ENCODE measurements around the gene RNF214. TPM values are rescaled to one million over a fixed set of nuclear protein-coding genes. Genes with fewer than 3 reads are reported as not detected.

Gene RNF214
- total RNA-seq, 1 experiment from 2014 or later = 37.8 TPM

- no peak for DNase-seq (ENCODE audit: low spot score)
- Histone ChIP-seq H3K9me3 (ENCODE audit: low read depth, low read length, poor library complexity, severe bottlenecking) (no peaks in the 10 kb centered on the region), H3K4me1 (ENCODE audit: insufficient read depth, low read length, poor library complexity, severe bottlenecking) (peaks cover 14% of the 10 kb centered on the region), H3K36me3 (ENCODE audit: insufficient read depth, low read length, poor library complexity, severe bottlenecking) (peaks cover 5% of the 10 kb centered on the region), H3K27ac (ENCODE audit: low read depth, low read length, poor library complexity, severe bottlenecking) (peak within 1 kb of the TSS; percentile 88), H3K27me3 (replicated peaks; ENCODE audit: insufficient read depth, low read depth, low read length, poor library complexity) (no peaks in the 10 kb centered on the region), H3K4me3 (ENCODE audit: low read depth, low read length, poor library complexity, severe bottlenecking) (peak within 1 kb of the TSS; percentile 99)
- POLR2A ChIA-PET (ENCODE audit: low non-redundant PET) = no interaction called here
- TF ChIP-seq, protein P1, sequence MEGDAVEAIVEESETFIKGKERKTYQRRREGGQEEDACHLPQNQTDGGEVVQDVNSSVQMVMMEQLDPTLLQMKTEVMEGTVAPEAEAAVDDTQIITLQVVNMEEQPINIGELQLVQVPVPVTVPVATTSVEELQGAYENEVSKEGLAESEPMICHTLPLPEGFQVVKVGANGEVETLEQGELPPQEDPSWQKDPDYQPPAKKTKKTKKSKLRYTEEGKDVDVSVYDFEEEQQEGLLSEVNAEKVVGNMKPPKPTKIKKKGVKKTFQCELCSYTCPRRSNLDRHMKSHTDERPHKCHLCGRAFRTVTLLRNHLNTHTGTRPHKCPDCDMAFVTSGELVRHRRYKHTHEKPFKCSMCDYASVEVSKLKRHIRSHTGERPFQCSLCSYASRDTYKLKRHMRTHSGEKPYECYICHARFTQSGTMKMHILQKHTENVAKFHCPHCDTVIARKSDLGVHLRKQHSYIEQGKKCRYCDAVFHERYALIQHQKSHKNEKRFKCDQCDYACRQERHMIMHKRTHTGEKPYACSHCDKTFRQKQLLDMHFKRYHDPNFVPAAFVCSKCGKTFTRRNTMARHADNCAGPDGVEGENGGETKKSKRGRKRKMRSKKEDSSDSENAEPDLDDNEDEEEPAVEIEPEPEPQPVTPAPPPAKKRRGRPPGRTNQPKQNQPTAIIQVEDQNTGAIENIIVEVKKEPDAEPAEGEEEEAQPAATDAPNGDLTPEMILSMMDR (conservative IDR thresholded peaks at IDR 0.05; ENCODE audit: low read depth, low read length) = no peak
- no peak for TF ChIP-seq EZH2 (IDR thresholded peaks at IDR 0.05; ENCODE audit: borderline replicate concordance, low read depth, low read length, poor library complexity, severe bottlenecking)
- BruUV-seq (replicated peaks) = no TSS peak
- CTCF ChIA-PET = interaction anchor here (0.6 to 1.5 kb wide), 3 partner anchors 10 to 484 kb away, joined by 3 to 8 read pairs (median 5); partner anchors contain the start of gene BACE1
- intact Hi-C loops (cut with micrococcal nuclease; ENCODE audit: unreplicated experiment) = loop anchor here (2.0 to 5.0 kb wide), 2 partner anchors 95 to 586 kb away; partner anchors contain the start of gene CEP164
Measured at GRCh38 chr11:117231842-117232091, 704 bp upstream of the RNF214 start, which contains the start of gene PCSK7. PCSK7 (minus strand) TSS chr11:117232073; CDS start chr11:117229844, 2,229 bp downstream.

DNA sequence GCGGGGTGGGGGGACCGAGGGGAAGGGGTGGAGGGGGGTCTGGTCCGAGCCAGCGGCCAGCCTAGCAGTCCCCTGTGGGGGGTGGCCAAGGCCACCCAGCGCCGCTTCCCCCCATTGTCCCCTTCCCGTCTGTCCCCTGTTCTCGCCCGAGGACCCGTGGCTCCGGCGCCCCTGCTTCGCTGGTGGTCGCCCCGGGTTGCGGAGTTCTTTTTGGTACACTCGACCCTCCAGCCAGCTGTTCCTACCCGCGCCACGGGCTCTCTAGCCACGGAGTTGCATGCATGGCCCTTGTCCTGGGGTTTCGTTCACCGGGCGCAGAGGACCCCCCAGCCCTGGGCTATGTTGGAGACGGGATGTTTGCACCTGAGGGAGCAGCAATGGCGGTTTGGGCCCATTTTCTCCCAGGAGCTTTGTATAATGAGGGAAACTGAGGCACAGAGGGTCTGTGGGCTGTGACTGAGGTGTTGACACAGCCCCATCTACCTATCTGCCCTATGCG is 489 bp downstream of the RNF214 start:
- peaks cover 8% of the 10 kb centered on the region for H3K36me3 ChIP-seq (ENCODE audit: insufficient read depth, low read length, poor library complexity, severe bottlenecking)
- no peaks in the 10 kb centered on the region for H3K27me3 ChIP-seq (replicated peaks; ENCODE audit: insufficient read depth, low read depth, low read length, poor library complexity)
- no TSS peak for BruUV-seq (replicated peaks)
- CTCF ChIA-PET = interaction anchor here (0.6 to 1.5 kb wide), 3 partner anchors 11 to 99 kb away, joined by 4 to 7 read pairs (median 5); partner anchors contain the start of gene PAFAH1B2
- H3K27ac ChIP-seq (ENCODE audit: low read depth, low read length, poor library complexity, severe bottlenecking) = peak overlapping the region; percentile 80
- DNase-seq (ENCODE audit: low spot score) = no peak
- peaks cover 14% of the 10 kb centered on the region for H3K4me1 ChIP-seq (ENCODE audit: insufficient read depth, low read length, poor library complexity, severe bottlenecking)
- TF ChIP-seq, protein P1 (conservative IDR thresholded peaks at IDR 0.05; ENCODE audit: low read depth, low read length) = no peak
- TF ChIP-seq EZH2 (IDR thresholded peaks at IDR 0.05; ENCODE audit: borderline replicate concordance, low read depth, low read length, poor library complexity, severe bottlenecking) = no peak
- H3K4me3 ChIP-seq (ENCODE audit: low read depth, low read length, poor library complexity, severe bottlenecking) = peak overlapping the region; percentile 99
- H3K9me3 ChIP-seq (ENCODE audit: low read depth, low read length, poor library complexity, severe bottlenecking) = no peaks in the 10 kb centered on the region
- POLR2A ChIA-PET (ENCODE audit: low non-redundant PET) = interaction anchor here (0.6 kb wide), 1 partner anchor 13 kb away, joined by 3 read pairs; no protein-coding TSS in a partner anchor
- intact Hi-C loops (cut with micrococcal nuclease; ENCODE audit: unreplicated experiment) = loop anchor here (2.0 to 5.0 kb wide), 2 partner anchors 94 to 584 kb away; partner anchors contain the start of gene CEP164

DNA sequence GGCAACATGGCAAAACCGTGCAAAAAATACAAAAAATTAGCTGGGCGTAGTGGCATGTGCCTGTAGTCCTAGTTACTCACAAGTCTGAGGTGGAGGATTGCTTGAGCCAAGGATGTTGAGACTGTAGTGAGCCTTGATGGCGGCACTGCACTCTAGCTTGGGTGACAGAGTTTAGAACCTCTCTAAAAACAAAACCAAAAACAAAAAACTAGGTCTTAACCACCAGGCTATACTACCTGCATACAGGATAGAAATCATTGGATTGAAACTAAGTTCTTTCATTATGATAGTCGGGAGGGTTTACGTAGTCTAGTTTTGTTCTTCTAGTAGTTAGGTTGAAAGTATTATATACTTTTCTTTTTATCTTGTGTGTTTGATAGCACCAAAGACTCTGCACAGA is 5.8 kb downstream of the RNF214 start:
- no peaks in the 10 kb centered on the region for H3K9me3 ChIP-seq (ENCODE audit: low read depth, low read length, poor library complexity, severe bottlenecking)
- TF ChIP-seq EZH2 (IDR thresholded peaks at IDR 0.05; ENCODE audit: borderline replicate concordance, low read depth, low read length, poor library complexity, severe bottlenecking) = no peak
- TF ChIP-seq, protein P1 (conservative IDR thresholded peaks at IDR 0.05; ENCODE audit: low read depth, low read length) = no peak
- intact Hi-C loops (cut with micrococcal nuclease; ENCODE audit: unreplicated experiment) = no loop called here

More for the DNA sequence above, 5.8 kb downstream of the RNF214 start:
- no TSS peak for BruUV-seq (replicated peaks)
- H3K36me3 ChIP-seq (ENCODE audit: insufficient read depth, low read length, poor library complexity, severe bottlenecking) = peaks cover 25% of the 10 kb centered on the region
- ChIA-PET POLR2A (ENCODE audit: low non-redundant PET) (no interaction called here), CTCF (no interaction called here)
- DNase-seq (ENCODE audit: low spot score) = no peak
- H3K4me1 ChIP-seq (ENCODE audit: insufficient read depth, low read length, poor library complexity, severe bottlenecking) = peaks cover 3% of the 10 kb centered on the region
- no peak overlapping the region for H3K4me3 ChIP-seq (ENCODE audit: low read depth, low read length, poor library complexity, severe bottlenecking)
- H3K27me3 ChIP-seq (replicated peaks; ENCODE audit: insufficient read depth, low read depth, low read length, poor library complexity) = no peaks in the 10 kb centered on the region
- no peak overlapping the region for H3K27ac ChIP-seq (ENCODE audit: low read depth, low read length, poor library complexity, severe bottlenecking)
